ENCODE measurements around the gene BLOC1S3.

BLOC1S3 gene, protein sequence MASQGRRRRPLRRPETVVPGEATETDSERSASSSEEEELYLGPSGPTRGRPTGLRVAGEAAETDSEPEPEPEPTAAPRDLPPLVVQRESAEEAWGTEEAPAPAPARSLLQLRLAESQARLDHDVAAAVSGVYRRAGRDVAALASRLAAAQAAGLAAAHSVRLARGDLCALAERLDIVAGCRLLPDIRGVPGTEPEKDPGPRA

DNA sequence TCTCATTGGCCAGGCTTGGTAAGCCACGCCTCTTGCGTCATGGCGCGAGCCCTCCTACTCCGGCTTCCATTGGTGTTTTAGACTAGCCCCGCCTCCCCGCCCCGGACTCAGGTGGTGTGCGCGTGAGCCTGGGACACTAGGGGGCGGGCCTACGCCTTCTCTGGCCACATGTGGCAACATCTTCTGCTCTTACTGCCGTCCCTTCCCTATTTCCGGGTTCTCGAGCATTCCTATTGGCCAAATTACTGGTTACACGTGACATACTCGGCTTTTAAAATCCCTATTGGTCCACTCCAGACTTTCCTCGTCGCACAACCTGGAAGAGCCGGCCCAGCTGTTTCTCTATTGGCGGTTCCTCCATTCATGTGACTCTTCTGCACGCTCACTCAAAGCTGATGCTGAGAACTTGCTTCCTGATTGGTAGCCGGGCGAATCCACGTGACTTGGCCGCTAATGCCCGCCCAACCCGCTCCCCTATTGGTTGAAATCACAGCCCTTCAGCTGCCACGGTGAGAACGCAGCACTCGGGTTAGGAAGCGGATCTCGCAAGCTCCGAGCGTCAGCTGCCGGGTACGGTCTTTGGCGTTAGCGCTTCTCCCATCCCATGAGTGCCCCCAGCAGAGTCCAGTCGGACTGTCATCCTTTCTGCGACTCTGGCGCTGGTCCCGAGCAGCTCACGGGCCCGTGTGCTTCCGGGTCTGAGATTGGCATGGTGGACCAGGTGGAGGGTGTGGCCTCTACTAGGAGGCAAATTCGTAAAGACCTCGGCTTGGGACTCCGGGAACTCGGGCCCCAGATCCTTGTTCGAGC is at the start of gene BLOC1S3:
Gene BLOC1S3 (plus strand): TSS at position 523 of the 810 bp plus-strand sequence. CDS start 513 bp downstream, outside the sequence.
- DNase-seq: peak; percentile 100

DNA sequence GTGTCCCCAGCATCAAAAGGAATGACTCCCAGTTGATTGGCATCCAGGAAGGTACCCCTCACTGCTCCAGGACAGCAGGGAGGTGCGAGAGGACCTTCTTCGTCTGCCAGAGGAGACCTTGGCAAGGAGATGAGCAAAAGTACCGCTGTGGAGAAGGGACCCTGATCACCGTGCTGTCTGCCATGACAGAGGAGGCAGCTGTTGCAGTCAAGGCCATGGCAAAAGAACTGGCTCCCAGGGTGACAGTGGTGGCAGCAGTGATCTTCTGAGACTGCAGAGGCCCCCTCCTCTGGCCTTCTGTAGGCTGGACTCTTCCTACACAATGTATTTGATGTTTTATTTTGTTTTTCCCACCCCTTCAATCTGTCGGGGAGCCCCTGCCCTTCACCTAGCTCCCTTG is 49.8 kb upstream of the BLOC1S3 start:
- no peak for DNase-seq

DNA sequence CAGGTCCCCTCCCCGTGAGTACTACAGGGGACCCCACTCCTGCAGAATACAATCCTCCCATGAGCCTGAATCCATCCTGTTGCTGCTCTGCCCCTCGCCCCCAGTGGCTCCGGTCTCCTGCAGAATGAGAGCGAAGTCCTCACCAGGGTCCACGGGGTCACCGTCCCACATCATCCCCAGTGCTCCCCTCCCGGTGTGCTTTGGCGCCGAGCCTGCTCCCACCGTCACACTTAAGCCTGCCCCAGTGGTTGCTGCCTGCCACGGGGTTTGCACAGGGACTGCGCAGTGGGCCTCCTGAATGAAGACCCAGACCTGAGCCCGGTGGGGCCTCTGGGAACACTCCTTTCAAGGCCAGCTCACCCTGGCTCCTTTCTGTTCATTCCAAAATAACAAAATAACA is 48.3 kb upstream of the BLOC1S3 start:
- no peak for DNase-seq

DNA sequence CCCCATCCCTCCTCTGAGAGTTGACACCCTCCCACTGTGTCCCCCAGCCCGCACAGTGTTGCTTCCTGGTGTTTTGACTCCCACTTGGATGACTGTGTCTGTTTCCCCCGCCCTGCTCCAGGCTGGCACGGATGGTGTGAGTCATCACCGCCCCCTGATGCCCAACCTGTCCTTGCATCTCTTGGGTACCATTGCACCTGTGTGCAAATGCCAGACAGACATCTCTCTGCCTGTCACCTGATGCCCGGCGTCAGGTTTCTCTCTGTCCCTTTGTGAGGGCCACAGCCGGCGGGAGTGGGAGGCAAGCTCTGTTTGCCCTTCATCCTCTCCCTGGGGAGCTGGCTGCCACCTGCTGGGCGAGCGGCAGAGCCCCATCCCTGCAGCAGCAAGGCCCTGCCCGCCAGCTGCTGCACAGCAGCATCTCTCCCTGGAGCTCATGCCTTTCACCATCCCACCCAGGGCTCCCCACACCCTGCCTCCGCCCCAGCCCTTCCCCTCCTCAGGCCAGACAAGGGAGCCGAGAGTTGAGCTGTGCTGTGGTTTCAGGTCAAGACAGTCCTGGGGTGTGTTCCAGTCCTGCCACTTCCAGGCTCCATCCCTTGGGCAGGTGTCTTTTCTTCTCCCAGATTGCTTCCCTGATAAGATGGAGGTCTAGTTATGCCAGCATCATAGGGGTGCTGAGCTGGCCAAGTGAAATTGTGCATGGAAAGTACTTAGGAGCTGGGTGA is 47.5 kb upstream of the BLOC1S3 start:
- DNase-seq: peak; percentile 86

DNA sequence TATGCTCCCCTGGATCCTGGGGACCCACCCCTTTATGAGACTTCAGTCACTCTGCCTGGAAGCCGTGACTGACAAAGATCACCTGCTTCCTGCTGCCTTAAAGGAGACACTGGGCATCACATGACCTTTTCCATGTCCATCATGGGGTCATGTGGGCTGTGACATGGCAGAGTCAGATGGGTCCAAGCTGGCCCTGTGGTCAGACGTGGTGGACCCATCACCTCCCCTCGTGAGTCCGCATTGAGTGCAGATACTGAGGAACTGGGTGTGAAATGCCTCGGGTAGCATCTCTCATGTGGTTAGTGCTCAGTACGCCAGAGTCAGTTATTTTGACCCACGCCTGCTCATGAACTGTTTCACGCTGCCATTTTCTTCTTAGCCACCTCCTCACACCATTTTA is 44.9 kb upstream of the BLOC1S3 start:
- DNase-seq: no peak

DNA sequence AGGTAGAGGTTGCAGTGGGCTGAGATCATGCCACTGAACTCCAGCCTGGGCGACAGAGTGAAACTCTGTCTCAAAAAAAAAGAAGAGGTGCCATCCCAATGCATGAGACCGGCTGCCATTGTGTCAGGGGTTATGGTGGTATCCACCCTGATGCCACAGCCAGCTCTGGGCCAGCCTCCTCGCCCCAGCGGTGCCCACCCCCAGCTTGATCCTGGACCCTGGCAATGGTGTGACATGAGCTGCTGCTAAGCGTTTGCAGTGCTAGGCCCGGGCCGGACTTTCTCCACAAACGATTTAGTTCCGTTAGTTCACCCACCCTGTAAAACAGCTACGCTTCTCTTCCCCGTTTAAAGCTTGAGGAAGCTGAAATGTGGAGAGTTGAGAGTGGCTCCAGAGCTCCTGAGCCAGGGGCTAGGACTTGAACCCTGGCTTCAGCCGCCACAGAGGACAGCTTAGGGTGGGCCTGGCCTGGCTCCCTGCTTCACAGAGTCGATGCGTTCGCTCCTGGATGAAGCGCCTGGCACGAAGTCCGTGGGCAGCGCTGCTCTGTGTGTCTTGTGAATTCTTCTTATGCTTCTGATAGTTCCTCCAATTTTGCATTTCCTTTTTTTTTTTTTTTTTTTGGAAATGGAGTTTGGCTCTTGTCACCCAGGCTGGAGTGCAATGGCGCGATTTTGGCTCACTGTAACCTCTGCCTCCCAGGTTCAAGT is 43.3 kb upstream of the BLOC1S3 start:
- DNase-seq: no peak

DNA sequence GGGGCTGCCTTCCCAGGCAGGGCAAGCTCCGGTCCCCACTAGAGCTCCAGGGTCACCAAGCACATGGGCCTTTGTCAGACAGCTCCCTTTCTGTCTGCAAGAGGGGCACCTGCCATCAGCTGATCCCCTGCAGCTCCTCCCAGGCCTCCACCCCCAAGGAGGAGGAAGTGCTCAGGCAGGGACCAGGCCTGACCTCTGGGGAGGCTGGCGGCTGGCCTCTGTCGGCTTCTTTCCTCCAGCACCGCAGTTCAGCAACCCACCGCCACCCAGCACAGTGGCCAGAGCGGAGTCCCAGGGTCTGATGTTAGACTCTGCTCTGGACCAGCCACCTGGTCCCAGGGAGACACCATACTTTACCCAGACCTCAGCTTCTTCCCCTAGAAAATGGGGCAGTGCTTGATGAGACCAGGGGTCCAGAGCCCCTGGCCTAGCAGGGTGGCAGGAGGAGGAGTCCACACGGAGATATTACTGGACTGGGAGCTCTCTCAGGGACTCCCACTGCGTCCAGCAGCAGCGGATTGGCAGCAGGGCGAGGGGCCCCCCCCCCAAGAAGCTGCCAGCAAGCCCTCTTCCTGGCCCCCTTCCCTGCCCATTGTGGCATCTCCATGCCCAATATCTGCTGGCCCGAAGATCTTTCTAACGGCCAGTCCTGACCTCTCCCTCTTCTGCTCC is 41.9 kb upstream of the BLOC1S3 start:
- no peak for DNase-seq

DNA sequence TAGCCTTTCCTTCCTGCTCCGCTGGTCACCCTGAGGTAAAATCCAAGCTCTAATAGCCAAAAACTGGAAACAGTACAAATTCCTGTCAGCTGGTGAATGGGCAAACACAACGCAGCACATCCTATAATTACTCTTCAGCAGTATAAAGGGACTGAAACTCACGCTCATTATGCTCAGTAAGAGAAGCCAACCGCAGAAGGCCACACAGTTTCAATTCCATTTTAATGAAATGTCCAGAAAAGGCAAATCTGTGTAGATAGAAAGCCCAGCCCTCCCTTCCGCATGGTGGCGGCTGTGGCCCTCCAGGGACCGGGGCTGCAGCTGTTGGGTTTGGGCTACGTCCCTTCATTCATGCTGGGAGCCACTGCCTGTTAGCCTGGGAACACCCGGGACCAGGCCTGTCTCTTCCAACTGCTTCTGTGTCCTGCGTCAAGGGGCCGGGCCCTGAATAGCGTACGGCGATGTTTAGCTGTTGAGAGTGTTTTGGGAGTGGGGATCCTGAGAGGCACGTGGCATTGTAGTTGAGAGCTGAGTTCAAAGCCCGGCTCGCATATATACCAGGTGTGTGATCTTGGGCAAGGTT is 41.3 kb upstream of the BLOC1S3 start:
- no peak for DNase-seq

DNA sequence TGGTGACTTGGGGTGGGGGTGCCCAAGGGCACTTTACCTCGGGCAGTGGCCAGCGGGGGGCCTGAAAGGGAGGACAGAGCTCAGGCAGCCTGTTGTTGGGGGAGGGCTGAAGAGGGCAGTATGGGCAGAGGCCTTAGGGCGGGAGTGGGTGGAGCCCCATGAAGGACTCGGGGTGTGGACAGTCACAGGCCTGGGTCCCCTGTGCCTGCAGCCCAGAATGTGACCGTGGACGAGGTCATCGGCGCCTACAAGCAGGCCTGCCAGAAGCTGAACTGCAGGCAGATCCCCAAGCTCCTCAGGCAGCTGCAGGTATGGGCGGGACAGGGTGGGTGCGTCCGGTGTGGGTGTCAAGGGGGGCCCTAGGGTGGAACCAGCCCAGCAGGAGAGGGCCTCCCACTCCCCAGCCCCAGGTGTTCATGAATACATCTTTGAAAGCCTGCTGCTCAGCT is 40.3 kb upstream of the BLOC1S3 start:
- no peak for DNase-seq

DNA sequence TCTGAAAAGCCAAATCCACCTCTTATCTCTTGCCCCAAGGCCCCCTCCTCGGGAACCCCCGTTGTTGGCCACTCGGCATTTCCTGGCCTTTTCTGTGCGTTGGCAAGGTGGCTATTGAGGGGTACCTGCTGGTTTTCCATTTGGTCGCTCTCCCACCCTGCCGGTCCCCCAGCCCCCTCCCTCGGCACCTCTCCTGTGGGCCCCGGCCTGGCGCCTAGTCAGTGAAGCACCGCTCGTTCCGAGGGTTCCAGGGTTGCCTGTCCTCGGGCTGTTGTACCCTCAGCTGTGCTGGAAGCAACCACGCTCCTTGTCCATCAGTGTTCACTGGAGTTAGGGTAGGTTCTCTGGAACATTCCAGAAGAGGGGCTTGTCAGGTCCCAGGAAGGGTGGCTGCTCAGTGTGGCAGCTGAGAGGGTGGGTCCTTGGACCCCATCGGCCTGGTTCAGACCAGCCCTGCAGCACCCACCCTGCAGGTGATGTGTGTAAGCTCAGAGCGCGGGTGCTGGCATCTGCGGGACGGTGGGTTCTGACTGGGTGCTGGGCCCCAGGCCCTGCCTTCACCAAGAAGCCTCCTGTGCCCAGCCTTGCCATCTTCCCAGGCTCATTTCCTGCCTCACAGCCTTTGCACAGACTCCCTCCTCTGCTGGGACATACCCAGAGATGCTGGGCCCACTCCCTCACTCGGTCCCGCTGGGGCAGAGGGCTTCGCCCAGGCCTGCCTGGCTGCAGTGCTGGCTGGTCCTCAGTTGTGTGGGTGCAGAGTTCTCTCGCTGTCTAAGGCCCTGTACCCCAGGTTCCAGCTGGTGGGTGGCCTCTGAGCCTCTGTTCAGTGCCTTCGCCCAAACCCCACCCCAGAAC is 39.1 kb upstream of the BLOC1S3 start:
- no peak for DNase-seq

DNA sequence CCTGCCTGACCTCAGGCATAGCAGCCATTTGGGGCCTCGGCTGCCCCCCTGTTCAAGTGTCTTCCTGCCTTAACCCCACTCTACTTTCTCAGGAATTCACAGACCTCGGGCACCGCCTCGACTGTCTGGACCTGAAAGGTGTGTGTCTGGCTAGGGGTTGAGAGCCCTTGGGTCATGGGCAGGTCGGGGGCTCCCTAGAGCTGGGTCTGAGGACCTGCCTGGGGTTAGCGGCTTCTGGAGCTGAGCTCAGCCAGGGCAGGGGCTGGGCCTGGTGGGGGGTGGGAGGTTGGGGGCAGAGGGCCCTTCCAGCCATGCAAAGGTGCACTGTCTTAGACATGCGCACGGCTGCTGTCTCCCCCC is 38.5 kb upstream of the BLOC1S3 start:
- no peak for DNase-seq

DNA sequence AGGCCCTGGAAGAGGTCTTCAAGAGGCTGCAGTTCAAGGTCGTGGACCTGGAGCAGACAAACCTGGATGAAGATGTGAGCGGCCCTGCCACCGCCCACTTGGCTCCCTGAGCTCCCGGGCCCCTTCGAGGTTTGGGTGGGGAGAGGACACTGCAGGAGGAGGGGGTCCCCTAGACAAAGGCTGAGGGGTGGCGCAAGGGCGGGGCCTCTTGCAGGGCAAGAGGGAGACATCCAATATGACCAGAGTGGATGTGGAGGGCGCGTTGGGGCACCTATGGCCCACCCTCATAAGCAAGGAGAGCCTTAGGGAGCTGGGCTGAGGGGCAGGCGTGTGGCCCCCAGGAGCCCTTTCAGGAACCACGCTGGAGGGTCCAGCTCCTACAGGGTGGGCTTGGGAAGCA is 38.1 kb upstream of the BLOC1S3 start:
- DNase-seq: no peak

DNA sequence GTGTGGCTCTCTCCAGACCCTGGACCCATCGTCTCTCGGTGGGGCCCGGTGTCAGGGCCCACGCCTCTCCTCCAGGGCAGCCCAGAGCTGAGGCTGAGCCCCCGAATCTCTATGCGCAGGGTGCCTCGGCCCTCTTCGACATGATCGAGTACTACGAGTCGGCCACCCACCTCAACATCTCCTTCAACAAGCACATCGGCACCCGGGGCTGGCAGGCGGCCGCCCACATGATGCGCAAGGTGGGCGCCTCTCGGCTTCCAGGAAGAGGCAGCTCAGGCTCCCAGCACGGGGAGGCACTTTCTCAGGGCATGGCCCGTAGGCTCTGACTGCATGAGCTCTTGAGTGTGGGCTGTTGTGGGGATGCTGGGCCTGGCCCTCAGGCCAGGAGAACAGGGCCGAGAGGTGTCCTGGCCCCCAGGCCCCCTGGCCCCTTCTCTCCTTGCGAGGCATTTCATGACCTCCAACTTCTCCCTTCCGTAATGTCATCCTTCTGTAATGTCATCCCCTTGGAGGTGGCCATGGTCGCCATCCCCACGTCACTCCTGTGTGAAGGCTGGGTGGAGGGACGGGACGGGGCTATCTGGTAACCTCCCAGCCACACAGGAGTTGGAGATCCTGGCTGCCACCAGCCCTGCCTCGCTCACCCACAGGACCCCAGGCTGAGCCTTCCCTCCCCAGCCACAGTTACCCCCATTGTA is 37.2 kb upstream of the BLOC1S3 start:
- DNase-seq: no peak

DNA sequence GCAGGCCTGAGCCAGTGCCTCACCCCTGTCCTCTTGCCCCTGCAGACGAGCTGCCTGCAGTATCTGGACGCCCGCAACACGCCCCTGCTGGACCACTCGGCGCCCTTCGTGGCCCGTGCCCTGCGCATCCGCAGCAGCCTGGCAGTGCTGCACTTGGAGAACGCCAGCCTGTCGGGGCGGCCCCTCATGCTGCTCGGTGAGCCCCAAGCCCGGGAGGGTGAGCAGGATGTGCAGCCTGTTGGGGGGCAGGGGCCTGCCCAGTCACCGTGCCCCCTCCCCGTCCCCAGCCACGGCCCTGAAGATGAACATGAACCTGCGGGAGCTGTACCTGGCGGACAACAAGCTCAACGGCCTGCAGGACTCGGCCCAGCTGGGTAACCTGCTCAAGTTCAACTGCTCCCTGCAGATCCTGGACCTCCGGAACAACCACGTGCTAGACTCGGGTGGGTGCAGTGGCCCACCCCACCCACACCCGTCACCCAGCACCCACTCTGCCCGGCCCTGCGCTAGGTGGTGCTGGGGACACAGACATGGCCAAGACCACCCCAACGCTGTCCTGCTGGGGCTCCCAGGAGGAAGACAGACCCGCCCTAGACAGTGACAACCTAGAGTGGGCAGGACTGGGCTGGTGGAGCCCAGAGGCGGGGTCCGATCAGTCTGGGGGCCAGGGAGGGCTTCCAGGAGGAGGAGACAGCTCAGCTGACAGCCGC is 36.4 kb upstream of the BLOC1S3 start:
- DNase-seq: no peak

DNA sequence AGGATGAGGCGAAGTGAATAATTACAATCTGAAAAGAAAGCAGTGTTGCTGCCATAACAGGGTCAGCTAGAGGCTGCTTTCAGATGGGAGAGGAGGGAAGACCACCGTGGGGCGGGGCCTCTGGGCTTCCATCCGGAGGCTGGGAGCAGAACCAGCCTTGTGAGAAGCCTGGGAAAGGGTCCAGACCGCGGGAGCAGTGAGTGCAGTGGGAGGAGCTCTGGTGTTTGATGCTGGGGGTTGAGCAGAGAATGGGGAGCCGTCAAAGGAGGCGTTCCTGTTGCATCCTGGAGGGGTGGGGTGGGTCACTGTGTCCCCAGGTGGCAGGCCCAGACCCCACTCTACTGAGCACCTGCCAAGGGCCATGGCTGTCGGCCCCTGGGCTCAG is 35.9 kb upstream of the BLOC1S3 start:
- DNase-seq: no peak

DNA sequence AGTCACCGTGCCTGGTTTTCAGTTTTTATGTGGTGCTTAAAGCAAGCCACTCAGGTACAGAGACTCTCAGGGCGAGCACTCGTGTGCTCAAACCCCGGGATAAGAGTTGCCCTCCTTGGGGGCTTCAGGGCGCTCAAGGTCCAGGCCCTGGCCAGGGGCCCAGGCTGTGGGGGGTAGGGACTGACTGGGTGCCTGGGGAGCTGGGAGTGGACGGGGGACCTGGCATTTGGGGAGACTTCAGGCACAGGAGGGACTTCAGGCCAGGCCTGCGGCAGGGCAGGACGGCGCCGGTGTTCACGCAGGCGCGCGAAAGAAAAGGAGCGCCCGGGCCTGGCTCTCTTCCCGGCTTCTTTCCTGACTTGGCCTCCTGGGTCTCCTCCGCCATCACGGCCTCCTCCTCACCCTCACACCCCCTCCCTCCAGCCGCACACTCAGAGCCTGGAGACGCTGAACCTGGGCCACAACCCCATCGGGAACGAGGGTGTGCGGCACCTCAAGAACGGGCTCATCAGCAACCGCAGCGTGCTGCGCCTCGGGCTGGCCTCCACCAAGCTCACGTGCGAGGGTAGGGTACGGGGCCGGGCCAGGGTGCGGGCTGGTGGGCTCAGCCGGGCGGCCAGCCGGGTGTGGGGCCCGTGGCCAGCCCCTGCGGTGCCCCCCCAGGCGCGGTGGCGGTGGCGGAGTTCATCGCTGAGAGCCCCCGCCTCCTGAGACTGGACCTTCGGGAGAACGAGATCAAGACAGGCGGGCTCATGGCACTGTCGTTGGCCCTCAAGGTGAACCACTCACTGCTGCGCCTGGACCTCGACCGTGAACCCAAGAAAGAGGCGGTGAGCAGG is 33.9 kb upstream of the BLOC1S3 start:
- DNase-seq: no peak

DNA sequence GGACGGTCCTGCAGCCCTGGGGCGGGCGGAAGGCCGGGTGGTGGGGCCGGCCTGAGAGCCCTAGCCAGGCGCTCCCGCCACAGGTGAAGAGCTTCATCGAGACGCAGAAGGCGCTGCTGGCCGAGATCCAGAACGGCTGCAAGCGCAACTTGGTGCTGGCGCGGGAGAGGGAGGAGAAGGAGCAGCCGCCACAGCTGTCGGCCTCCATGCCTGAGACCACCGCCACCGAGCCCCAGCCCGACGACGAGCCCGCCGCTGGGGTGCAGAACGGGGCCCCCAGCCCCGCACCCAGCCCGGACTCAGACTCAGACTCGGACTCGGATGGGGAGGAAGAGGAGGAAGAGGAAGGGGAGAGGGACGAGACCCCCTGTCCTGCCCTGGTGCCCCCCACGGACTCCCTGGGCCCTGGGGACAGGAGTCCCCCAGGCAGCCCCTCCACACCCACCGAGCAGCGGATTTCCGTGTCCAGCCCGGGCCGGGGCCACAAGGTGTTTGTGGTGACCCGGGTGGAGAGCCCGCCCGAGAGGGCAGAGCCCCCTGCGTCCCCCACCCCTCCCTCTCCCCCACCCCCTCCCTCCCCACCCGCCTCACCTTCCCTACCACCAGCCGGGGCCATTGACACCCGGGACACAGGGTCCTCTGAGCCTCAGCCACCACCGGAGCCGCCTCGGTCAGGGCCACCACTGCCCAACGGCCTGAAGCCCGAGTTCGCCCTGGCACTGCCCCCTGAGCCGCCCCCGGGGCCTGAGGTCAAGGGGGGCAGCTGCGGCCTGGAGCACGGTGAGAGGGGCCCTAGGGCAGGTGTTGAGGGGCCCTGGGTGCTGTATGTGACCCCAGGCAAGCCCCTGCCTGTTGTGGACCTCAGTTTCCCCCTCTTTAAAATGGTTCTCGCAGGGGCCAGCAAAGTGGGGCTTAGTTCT is 33.1 kb upstream of the BLOC1S3 start:
- no peak for DNase-seq

DNA sequence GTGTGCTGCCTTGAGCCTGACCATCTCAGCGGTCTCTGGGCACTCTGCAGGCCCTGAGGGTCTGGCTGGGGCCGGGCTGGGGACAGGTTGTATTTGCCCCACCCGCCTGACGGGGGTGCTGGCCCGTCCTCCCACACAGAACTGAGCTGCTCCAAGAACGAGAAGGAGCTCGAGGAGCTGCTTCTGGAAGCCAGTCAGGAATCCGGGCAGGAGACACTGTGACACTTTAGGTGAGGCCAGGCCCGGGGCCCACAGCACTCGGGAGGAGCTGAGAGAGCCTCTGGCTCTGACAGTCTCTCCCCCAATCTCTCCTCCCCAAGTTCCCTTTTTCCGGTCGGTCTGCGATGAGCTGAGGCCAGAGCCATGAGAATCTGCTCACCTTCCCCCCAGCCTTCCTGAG is 32.3 kb upstream of the BLOC1S3 start:
- DNase-seq: no peak
